ENCODE measurements around the gene CBY1. TPM values are rescaled to one million over a fixed set of nuclear protein-coding genes. Genes with fewer than 3 reads are reported as not detected.

CBY1 gene
- total RNA-seq, 6 donors from 2014 or later = 15.8 to 30.3 (median 23.5) TPM

- Histone ChIP-seq H3K9me3 (no peaks in the 10 kb centered on the region), H3K36me3 (no peaks in the 10 kb centered on the region), H3K27me3 (no peaks in the 10 kb centered on the region), H3K4me3 (no peak overlapping the region), H3K27ac (no peak overlapping the region), H3K4me1 (no peaks in the 10 kb centered on the region)
- TF ChIP-seq POLR2AphosphoS5 (IDR thresholded peaks at IDR 0.05) = no peak
- TF ChIP-seq EP300 (IDR thresholded peaks at IDR 0.05) = no peak
- TF ChIP-seq, protein P1, sequence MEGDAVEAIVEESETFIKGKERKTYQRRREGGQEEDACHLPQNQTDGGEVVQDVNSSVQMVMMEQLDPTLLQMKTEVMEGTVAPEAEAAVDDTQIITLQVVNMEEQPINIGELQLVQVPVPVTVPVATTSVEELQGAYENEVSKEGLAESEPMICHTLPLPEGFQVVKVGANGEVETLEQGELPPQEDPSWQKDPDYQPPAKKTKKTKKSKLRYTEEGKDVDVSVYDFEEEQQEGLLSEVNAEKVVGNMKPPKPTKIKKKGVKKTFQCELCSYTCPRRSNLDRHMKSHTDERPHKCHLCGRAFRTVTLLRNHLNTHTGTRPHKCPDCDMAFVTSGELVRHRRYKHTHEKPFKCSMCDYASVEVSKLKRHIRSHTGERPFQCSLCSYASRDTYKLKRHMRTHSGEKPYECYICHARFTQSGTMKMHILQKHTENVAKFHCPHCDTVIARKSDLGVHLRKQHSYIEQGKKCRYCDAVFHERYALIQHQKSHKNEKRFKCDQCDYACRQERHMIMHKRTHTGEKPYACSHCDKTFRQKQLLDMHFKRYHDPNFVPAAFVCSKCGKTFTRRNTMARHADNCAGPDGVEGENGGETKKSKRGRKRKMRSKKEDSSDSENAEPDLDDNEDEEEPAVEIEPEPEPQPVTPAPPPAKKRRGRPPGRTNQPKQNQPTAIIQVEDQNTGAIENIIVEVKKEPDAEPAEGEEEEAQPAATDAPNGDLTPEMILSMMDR (IDR thresholded peaks at IDR 0.05) = no peak
- TF ChIP-seq POLR2A (IDR thresholded peaks at IDR 0.05) = no peak
- WGBS, 2 donors = 90 to 92% methylated on average over 6 of the region's 6 CpGs
- ATAC-seq (ENCODE audit: low FRiP score in 2 of 2) (no peak), DNase-seq (no peak)
Measured at GRCh38 chr22:38645430-38645829, 11.0 kb upstream of the CBY1 start.

GRCh38 chr22:38649841-38650522 lies 6.5 kb upstream of the CBY1 start:
- ATAC-seq (ENCODE audit: low FRiP score in 2 of 2) = no peak
- TF ChIP-seq POLR2AphosphoS5 (IDR thresholded peaks at IDR 0.05) (no peak), EP300 (IDR thresholded peaks at IDR 0.05) (no peak), POLR2A (IDR thresholded peaks at IDR 0.05) (no peak)
- TF ChIP-seq, protein P1 (IDR thresholded peaks at IDR 0.05) = no peak

GRCh38 chr22:38652859-38653258 lies 3.6 kb upstream of the CBY1 start:
- Histone ChIP-seq H3K4me3 (no peak overlapping the region), H3K27ac (no peak overlapping the region), H3K27me3 (no peaks in the 10 kb centered on the region), H3K36me3 (no peaks in the 10 kb centered on the region), H3K4me1 (peaks cover 7 to 16% (median 14%) of the 10 kb centered on the region in 4 donors), H3K9me3 (no peaks in the 10 kb centered on the region)
- TF ChIP-seq POLR2A (IDR thresholded peaks at IDR 0.05) = no peak
- TF ChIP-seq EP300 (IDR thresholded peaks at IDR 0.05) = no peak
- no peak for TF ChIP-seq POLR2AphosphoS5 (IDR thresholded peaks at IDR 0.05)
- TF ChIP-seq, protein P1 (IDR thresholded peaks at IDR 0.05) = no peak
- ATAC-seq (ENCODE audit: low FRiP score in 2 of 2) (no peak), DNase-seq (no peak)

More at GRCh38 chr22:38649841-38650522, 6.5 kb upstream of the CBY1 start:
- Histone ChIP-seq H3K27ac (no peak overlapping the region), H3K36me3 (no peaks in the 10 kb centered on the region), H3K27me3 (no peaks in the 10 kb centered on the region), H3K9me3 (no peaks in the 10 kb centered on the region), H3K4me1 (no peaks in the 10 kb centered on the region), H3K4me3 (no peak overlapping the region)
- no peak for DNase-seq
- WGBS, 2 donors = 77% methylated on average over 5 of the region's 5 CpGs

DNA sequence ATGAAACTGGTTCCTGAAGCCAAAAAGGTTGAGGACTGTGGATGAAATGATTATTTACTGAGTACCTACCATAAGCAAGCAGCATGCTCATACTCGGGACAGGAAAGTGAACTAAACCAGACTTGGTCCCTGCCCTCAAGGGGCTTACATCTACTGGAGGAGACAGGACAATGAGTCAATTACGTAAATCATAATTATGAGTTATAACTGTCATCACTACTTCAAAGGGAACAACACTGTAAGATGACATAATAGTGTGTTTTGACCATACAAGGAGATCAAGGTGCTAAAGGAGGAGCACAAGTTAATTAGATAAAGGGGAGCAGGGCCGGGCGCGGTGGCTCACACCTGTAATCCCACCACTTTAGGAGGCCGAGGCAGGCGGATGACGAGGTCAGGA lies 2.7 kb upstream of the CBY1 start:
- ATAC-seq (ENCODE audit: low FRiP score in 2 of 2) = no peak

More for the DNA sequence above, 2.7 kb upstream of the CBY1 start:
- 97% methylated on average over 8 of the region's 8 CpGs for WGBS, 2 donors
- Histone ChIP-seq H3K4me1 (peaks cover 7 to 25% (median 16%) of the 10 kb centered on the region in 4 donors), H3K36me3 (no peaks in the 10 kb centered on the region), H3K27me3 (no peaks in the 10 kb centered on the region), H3K9me3 (no peaks in the 10 kb centered on the region), H3K4me3 (no peak overlapping the region), H3K27ac (no peak overlapping the region)
- DNase-seq = no peak
- TF ChIP-seq EP300 (IDR thresholded peaks at IDR 0.05) (no peak), POLR2A (IDR thresholded peaks at IDR 0.05) (no peak), POLR2AphosphoS5 (IDR thresholded peaks at IDR 0.05) (no peak)
- TF ChIP-seq, protein P1 (IDR thresholded peaks at IDR 0.05) = no peak
